Measurements from ENCODE around the gene GPC6. TPM values are rescaled to one million over a fixed set of nuclear protein-coding genes. Genes with fewer than 3 reads are reported as not detected.

The GPC6 gene
- total and polyA plus RNA-seq, 4 donors = 5.9 to 29.1 (median 18.2) TPM

DNA sequence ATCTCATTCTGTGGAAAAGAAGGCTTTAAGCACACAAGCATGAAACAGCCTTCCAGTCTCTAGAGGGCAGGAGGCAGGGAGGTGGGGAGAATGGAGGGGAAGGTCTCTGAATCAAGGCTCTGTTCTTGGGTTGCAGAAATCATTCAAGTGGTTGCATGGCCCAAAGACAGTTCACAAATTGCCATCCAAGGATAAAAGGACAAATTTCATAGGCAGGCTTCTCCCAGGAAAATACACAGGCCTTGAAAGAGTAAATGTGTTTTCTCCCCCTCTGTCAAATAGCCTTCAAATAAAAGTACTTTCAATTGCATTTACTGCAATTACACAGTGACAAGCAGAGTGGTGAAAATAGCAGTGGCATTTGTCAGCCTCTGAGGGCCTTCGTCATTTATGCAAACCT is 802.0 kb downstream of the GPC6 start:
- Histone ChIP-seq H3K4me1 (ENCODE audit: control insufficient read depth in 4 of 4, insufficient read depth in 4 of 4, low read length in 3 of 4) (no peaks in the 10 kb centered on the region), H3K4me3 (ENCODE audit: low read depth in 1 of 3, low read length in 3 of 3) (no peak overlapping the region), H3K27me3 (ENCODE audit: control insufficient read depth in 4 of 4, insufficient read depth in 4 of 4, low read length in 3 of 4) (no peaks in the 10 kb centered on the region), H3K9me3 (ENCODE audit: control insufficient read depth in 4 of 4, low read length in 3 of 4) (no peaks in the 10 kb centered on the region), H3K27ac (ENCODE audit: low read depth in 1 of 2, low read length in 2 of 2) (no peak overlapping the region), H3K9ac (ENCODE audit: low read depth in 1 of 2, low read length in 2 of 2) (no peak overlapping the region), H3K36me3 (ENCODE audit: control insufficient read depth in 4 of 4, insufficient read depth in 3 of 4, low read depth in 1 of 4, low read length in 3 of 4) (no peaks in the 10 kb centered on the region)
- TF ChIP-seq, protein P1, sequence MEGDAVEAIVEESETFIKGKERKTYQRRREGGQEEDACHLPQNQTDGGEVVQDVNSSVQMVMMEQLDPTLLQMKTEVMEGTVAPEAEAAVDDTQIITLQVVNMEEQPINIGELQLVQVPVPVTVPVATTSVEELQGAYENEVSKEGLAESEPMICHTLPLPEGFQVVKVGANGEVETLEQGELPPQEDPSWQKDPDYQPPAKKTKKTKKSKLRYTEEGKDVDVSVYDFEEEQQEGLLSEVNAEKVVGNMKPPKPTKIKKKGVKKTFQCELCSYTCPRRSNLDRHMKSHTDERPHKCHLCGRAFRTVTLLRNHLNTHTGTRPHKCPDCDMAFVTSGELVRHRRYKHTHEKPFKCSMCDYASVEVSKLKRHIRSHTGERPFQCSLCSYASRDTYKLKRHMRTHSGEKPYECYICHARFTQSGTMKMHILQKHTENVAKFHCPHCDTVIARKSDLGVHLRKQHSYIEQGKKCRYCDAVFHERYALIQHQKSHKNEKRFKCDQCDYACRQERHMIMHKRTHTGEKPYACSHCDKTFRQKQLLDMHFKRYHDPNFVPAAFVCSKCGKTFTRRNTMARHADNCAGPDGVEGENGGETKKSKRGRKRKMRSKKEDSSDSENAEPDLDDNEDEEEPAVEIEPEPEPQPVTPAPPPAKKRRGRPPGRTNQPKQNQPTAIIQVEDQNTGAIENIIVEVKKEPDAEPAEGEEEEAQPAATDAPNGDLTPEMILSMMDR (IDR thresholded peaks at IDR 0.05; ENCODE audit: low read depth, low read length, missing input control) = no peak
- TF ChIP-seq NR2F2 (IDR thresholded peaks at IDR 0.05) = no peak
- no peak for TF ChIP-seq HNF4G (IDR thresholded peaks at IDR 0.05)
- TF ChIP-seq FOXA1 (IDR thresholded peaks at IDR 0.05) = no peak
- TF ChIP-seq TAF1 (conservative IDR thresholded peaks at IDR 0.05) = no peak
- no peak for TF ChIP-seq SP1 (IDR thresholded peaks at IDR 0.05)
- no peak for TF ChIP-seq JUND (IDR thresholded peaks at IDR 0.05)
- TF ChIP-seq, protein P2, sequence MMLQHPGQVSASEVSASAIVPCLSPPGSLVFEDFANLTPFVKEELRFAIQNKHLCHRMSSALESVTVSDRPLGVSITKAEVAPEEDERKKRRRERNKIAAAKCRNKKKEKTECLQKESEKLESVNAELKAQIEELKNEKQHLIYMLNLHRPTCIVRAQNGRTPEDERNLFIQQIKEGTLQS (IDR thresholded peaks at IDR 0.05) = no peak
- no peak for TF ChIP-seq YY1 (IDR thresholded peaks at IDR 0.05)
- TF ChIP-seq, protein P3, sequence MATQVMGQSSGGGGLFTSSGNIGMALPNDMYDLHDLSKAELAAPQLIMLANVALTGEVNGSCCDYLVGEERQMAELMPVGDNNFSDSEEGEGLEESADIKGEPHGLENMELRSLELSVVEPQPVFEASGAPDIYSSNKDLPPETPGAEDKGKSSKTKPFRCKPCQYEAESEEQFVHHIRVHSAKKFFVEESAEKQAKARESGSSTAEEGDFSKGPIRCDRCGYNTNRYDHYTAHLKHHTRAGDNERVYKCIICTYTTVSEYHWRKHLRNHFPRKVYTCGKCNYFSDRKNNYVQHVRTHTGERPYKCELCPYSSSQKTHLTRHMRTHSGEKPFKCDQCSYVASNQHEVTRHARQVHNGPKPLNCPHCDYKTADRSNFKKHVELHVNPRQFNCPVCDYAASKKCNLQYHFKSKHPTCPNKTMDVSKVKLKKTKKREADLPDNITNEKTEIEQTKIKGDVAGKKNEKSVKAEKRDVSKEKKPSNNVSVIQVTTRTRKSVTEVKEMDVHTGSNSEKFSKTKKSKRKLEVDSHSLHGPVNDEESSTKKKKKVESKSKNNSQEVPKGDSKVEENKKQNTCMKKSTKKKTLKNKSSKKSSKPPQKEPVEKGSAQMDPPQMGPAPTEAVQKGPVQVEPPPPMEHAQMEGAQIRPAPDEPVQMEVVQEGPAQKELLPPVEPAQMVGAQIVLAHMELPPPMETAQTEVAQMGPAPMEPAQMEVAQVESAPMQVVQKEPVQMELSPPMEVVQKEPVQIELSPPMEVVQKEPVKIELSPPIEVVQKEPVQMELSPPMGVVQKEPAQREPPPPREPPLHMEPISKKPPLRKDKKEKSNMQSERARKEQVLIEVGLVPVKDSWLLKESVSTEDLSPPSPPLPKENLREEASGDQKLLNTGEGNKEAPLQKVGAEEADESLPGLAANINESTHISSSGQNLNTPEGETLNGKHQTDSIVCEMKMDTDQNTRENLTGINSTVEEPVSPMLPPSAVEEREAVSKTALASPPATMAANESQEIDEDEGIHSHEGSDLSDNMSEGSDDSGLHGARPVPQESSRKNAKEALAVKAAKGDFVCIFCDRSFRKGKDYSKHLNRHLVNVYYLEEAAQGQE (IDR thresholded peaks at IDR 0.05) = no peak
- TF ChIP-seq, protein P4, sequence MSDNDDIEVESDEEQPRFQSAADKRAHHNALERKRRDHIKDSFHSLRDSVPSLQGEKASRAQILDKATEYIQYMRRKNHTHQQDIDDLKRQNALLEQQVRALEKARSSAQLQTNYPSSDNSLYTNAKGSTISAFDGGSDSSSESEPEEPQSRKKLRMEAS (IDR thresholded peaks at IDR 0.05) = no peak
- TF ChIP-seq FOXA2 (IDR thresholded peaks at IDR 0.05) = no peak
- TF ChIP-seq HNF4A (conservative IDR thresholded peaks at IDR 0.05) = no peak
- TF ChIP-seq, protein P5, sequence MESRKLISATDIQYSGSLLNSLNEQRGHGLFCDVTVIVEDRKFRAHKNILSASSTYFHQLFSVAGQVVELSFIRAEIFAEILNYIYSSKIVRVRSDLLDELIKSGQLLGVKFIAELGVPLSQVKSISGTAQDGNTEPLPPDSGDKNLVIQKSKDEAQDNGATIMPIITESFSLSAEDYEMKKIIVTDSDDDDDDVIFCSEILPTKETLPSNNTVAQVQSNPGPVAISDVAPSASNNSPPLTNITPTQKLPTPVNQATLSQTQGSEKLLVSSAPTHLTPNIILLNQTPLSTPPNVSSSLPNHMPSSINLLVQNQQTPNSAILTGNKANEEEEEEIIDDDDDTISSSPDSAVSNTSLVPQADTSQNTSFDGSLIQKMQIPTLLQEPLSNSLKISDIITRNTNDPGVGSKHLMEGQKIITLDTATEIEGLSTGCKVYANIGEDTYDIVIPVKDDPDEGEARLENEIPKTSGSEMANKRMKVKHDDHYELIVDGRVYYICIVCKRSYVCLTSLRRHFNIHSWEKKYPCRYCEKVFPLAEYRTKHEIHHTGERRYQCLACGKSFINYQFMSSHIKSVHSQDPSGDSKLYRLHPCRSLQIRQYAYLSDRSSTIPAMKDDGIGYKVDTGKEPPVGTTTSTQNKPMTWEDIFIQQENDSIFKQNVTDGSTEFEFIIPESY (IDR thresholded peaks at IDR 0.05) = no peak
- no peak for TF ChIP-seq GABPA (IDR thresholded peaks at IDR 0.05 in 1 of 2, conservative IDR thresholded peaks at IDR 0.05 in 1 of 2)
- no peak for DNase-seq (ENCODE audit: low spot score)
- 91% methylated on average over 1 of the region's 1 CpG for WGBS

DNA sequence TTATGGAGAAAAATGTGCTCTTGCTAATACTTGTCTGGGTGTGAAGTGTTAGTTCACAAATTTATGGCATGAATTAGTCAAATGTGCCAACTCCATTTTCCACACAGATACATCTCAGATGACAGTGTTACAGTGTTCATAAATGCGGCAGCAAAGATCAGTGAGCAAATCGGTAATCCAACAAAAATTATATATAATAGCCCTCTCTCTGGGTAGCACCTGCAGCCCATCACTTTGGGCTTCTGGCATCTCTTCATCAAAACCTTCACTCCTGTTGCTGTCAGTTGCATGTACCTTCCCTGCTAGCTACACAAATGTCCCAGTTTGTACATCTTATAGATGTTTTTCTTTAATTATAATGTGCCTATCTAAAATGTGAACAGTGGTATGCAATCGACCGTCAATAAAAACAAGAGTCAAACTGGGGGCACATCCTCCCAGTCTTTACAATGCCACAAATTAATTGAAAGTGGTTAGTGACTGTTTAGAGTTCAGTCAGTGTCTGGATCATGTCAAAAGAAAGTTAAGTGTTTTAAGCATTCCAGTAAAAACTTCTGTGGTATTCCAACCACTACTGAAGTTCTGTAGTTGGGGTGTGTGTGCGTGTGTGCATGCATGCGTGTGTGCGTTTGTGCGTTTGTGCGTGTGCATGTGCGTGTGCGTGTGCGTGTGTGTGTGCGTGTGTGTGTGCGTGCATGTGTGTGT is 804.0 kb downstream of the GPC6 start:
- Histone ChIP-seq H3K9ac (ENCODE audit: low read depth in 1 of 2, low read length in 2 of 2) (no peak overlapping the region), H3K4me3 (ENCODE audit: low read depth in 1 of 3, low read length in 3 of 3) (no peak overlapping the region), H3K4me1 (ENCODE audit: control insufficient read depth in 4 of 4, insufficient read depth in 4 of 4, low read length in 3 of 4) (no peaks in the 10 kb centered on the region), H3K27me3 (ENCODE audit: control insufficient read depth in 4 of 4, insufficient read depth in 4 of 4, low read length in 3 of 4) (no peaks in the 10 kb centered on the region), H3K36me3 (ENCODE audit: control insufficient read depth in 4 of 4, insufficient read depth in 3 of 4, low read depth in 1 of 4, low read length in 3 of 4) (no peaks in the 10 kb centered on the region), H3K9me3 (ENCODE audit: control insufficient read depth in 4 of 4, low read length in 3 of 4) (no peaks in the 10 kb centered on the region), H3K27ac (ENCODE audit: low read depth in 1 of 2, low read length in 2 of 2) (no peak overlapping the region)
- 87% methylated on average over 14 of the region's 14 CpGs for WGBS
- DNase-seq (ENCODE audit: low spot score) = no peak
- TF ChIP-seq, protein P2 (IDR thresholded peaks at IDR 0.05) = no peak
- TF ChIP-seq GABPA (IDR thresholded peaks at IDR 0.05 in 1 of 2, conservative IDR thresholded peaks at IDR 0.05 in 1 of 2) (no peak), RXRA (IDR thresholded peaks at IDR 0.05) (no peak), HNF4A (conservative IDR thresholded peaks at IDR 0.05) (no peak), SP1 (IDR thresholded peaks at IDR 0.05) (no peak), TAF1 (conservative IDR thresholded peaks at IDR 0.05) (no peak)
- TF ChIP-seq, protein P3 (IDR thresholded peaks at IDR 0.05) = no peak
- TF ChIP-seq, protein P5 (IDR thresholded peaks at IDR 0.05) = no peak

Measured in liver (tissue), 9 donors.